Uterus (tissue), 4 donors: ENCODE data around the gene EXOC2. TPM values are rescaled to one million over a fixed set of nuclear protein-coding genes. Genes with fewer than 3 reads are reported as not detected.

ENCODE experiments used
- DNase-seq, 2 donors: peaks; one replicate each; pipeline ENCODE4 v3.0.0-alpha.2; 2019 to 2020
- H3K27ac ChIP-seq, 2 donors: fragments of 200-600 bp; sonication (generic); 1 replicate in 1 of 2; 2 replicates in 1 of 2; pipeline ENCODE4 v1.5.1; 2016 to 2018
- H3K27me3 ChIP-seq, 2 donors: fragments of 200-600 bp; sonication (generic); one replicate each; pipeline ENCODE4 v1.5.1; 2018 to 2019; ENCODE audit warnings: control low read depth in 1 of 2
- H3K36me3 ChIP-seq, 2 donors: fragments of 200-600 bp; sonication (generic); one replicate each; pipeline ENCODE4 v1.5.1; 2019; ENCODE audit warnings: control low read depth in 1 of 2
- H3K4me1 ChIP-seq, 2 donors: fragments of 200-600 bp; sonication (generic); one replicate each; pipeline ENCODE4 v1.5.1; 2018 to 2019; ENCODE audit warnings: control low read depth in 1 of 2
- H3K4me3 ChIP-seq, 2 donors: fragments of 200-600 bp; sonication (generic); 1 replicate in 1 of 2; 2 replicates in 1 of 2; pipeline ENCODE4 v1.5.1; 2018 to 2019; ENCODE audit warnings: mild to moderate bottlenecking in 1 of 2
- H3K9me3 ChIP-seq, 2 donors: fragments of 200-600 bp; sonication (generic); one replicate each; pipeline ENCODE4 v1.5.1; 2019; ENCODE audit warnings: control low read depth in 1 of 2
- POLR2A ChIP-seq, 2 donors: fragments of 450-650 bp; IDR thresholded peaks; one replicate each; pipeline ENCODE4 v1.6.1; 2016; ENCODE audit warnings: antibody characterized with exemption in 2 of 2, mild to moderate bottlenecking in 1 of 2, moderate library complexity in 1 of 2
- intact Hi-C: fragments of 100-400 bp; cut with DNase I; formaldehyde crosslinking; loops from one replicate; pipeline ENCODE4 v1.15.1; 2023; ENCODE audit warnings: low total_unique reads
- total RNA-seq, 4 donors: library from RNA; depleted of rRNA in 3 of 4; stranded (reverse); fragments of >200 nt in 3 of 4; gene quantifications; one replicate each; pipeline versions ENCODE4 v1.1.0 to v1.2.4, GENCODE V29; 2014 to 2023
- TF ChIP-seq, protein P1 (sequence below), 4 experiments: fragments of 200-600 bp in 2 of 4; fragments of 450-650 bp in 2 of 4; sonication (generic) in 2 of 4; IDR thresholded peaks; one replicate each; pipeline ENCODE4 v1.5.1; 2016 to 2019; ENCODE audit warnings: antibody characterized with exemption in 4 of 4, mild to moderate bottlenecking in 2 of 4, moderate library complexity in 1 of 4
- donor health status: DM: yes; HTN: yes; CAD: no.

EXOC2 gene
- total RNA-seq, 4 donors from 2014 or later: 12.3 to 27.0 (median 22.9) TPM

DNA sequence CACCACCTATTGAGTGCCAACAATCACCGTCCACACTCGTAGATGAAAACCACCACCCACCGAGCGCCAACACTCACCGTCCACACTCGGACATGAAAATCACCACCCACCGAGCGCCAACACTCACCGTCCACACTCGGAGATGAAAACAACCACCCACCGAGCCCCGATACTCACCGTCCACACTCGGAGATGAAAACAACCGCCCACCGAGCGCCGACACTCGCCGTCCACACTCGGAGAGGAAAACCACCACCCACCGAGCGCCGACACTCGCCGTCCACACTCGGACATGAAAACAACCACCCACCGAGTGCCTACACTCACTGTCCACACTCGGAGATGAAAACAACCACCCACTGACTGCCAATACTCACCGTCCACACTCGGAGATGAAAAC, 172.1 kb downstream of the EXOC2 start:
- TF ChIP-seq, protein P1, sequence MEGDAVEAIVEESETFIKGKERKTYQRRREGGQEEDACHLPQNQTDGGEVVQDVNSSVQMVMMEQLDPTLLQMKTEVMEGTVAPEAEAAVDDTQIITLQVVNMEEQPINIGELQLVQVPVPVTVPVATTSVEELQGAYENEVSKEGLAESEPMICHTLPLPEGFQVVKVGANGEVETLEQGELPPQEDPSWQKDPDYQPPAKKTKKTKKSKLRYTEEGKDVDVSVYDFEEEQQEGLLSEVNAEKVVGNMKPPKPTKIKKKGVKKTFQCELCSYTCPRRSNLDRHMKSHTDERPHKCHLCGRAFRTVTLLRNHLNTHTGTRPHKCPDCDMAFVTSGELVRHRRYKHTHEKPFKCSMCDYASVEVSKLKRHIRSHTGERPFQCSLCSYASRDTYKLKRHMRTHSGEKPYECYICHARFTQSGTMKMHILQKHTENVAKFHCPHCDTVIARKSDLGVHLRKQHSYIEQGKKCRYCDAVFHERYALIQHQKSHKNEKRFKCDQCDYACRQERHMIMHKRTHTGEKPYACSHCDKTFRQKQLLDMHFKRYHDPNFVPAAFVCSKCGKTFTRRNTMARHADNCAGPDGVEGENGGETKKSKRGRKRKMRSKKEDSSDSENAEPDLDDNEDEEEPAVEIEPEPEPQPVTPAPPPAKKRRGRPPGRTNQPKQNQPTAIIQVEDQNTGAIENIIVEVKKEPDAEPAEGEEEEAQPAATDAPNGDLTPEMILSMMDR (IDR thresholded peaks at IDR 0.05): no peak
- no peak for TF ChIP-seq POLR2A (IDR thresholded peaks at IDR 0.05)
- no peak overlapping the region for H3K4me3 ChIP-seq

DNA sequence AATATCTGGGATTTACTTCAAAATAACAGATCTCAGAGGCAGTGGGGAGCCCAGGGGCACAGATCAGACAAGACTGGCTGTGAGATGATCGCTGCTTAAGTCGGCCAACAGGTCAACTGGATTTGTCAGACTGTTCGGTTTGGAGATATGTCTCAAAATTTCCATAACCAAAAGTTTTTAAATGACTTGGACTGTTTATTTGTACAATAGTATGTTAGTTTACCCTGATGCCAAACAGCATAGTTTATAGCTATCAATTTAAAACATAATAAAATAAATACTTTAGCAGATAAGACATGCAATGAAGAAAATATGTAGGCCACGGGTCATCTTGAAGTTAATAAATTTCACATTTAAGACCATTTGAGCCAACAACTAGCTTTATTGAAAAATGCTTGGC, 174.7 kb downstream of the EXOC2 start:
- H3K4me3 ChIP-seq: no peak overlapping the region
- no peaks in the 10 kb centered on the region for H3K9me3 ChIP-seq
- no peak for DNase-seq
- H3K27ac ChIP-seq: no peak overlapping the region
- no peaks in the 10 kb centered on the region for H3K4me1 ChIP-seq
- H3K27me3 ChIP-seq: no peaks in the 10 kb centered on the region
- no peaks in the 10 kb centered on the region for H3K36me3 ChIP-seq
- TF ChIP-seq POLR2A (IDR thresholded peaks at IDR 0.05): no peak
- TF ChIP-seq, protein P1 (IDR thresholded peaks at IDR 0.05): no peak
- intact Hi-C loops: no loop called here

More for the DNA sequence above, 172.1 kb downstream of the EXOC2 start:
- DNase-seq: no peak
- Histone ChIP-seq H3K27me3 (no peaks in the 10 kb centered on the region), H3K9me3 (no peaks in the 10 kb centered on the region), H3K4me1 (no peaks in the 10 kb centered on the region), H3K36me3 (no peaks in the 10 kb centered on the region), H3K27ac (no peak overlapping the region)
- intact Hi-C loops: no loop called here

DNA sequence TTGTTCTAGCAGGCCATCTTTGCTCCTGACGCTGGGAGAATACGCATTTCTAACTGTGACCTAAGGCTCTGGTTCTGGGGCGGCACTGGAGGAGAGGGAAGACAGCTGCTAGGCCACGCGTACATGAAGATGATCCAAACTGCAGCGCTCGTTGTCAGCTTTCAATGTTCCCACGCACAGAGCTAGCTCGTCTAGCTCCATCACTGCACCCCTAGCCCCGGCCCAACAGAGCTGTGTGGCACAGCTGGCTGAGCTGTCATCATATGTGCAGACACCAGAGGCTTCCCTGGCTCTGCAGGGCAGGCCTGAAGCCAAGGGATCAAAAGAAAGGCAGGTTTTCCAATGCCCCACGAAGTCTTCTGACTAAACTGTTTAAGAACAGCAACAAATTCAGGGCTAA, 176.7 kb downstream of the EXOC2 start:
- H3K4me1 ChIP-seq: no peaks in the 10 kb centered on the region
- intact Hi-C loops: no loop called here
- no peaks in the 10 kb centered on the region for H3K36me3 ChIP-seq
- no peaks in the 10 kb centered on the region for H3K27me3 ChIP-seq
- no peak for DNase-seq
- TF ChIP-seq, protein P1 (IDR thresholded peaks at IDR 0.05): no peak
- no peak for TF ChIP-seq POLR2A (IDR thresholded peaks at IDR 0.05)
- no peak overlapping the region for H3K27ac ChIP-seq
- no peaks in the 10 kb centered on the region for H3K9me3 ChIP-seq
- no peak overlapping the region for H3K4me3 ChIP-seq

DNA sequence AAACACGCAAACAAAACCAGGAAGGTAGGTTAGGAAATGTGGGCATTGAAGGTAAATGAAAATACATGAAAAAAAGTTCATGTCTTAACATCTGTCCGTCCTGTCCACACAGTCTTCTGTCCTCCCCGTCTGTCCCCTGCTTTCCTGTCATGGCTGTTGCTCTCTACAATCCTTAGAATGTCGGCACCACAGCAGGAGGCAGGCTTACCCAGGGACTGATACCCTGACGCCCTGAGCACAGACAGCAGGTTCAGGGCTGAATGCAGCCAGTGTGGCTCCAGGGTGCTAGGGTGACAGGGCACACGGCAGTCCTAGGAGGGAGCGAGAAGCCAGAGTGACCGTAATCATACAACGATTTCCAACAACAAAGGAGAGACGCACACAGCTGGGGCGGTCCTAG, 177.7 kb downstream of the EXOC2 start:
- no peaks in the 10 kb centered on the region for H3K9me3 ChIP-seq
- no peak overlapping the region for H3K27ac ChIP-seq
- H3K27me3 ChIP-seq: no peaks in the 10 kb centered on the region
- intact Hi-C loops: no loop called here
- TF ChIP-seq, protein P1 (IDR thresholded peaks at IDR 0.05): no peak
- no peak for TF ChIP-seq POLR2A (IDR thresholded peaks at IDR 0.05)
- no peaks in the 10 kb centered on the region for H3K36me3 ChIP-seq
- H3K4me3 ChIP-seq: no peak overlapping the region
- H3K4me1 ChIP-seq: no peaks in the 10 kb centered on the region
- no peak for DNase-seq

DNA sequence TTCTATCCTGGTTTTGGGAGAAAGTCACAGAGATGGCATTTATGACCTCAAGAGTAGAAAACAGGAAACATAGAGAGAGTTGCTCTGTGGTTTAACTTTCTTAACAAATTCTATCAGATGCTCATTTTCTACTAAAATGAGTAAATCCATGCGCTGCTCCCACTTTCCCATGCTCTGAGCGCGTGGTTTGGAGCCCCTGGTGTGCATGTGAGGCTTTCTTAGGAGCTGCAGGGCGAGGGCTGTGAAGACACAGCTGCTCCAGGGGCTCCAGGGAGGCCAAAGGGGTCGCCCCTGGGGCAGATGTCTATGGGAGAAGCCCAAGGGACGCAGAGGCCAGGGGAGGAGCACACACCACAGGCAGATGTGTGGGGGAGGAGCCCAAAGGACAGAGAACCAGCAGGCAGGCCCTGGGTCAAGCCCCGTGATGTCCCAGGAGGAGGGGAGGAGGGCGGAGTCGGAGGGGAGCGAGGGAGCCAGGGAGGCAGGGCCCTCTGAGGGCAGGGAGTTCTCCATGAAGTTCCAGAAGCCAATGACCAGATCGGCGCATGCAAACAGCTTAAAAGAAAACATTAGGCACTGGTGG, 178.5 kb downstream of the EXOC2 start:
- intact Hi-C loops: no loop called here
- H3K4me1 ChIP-seq: no peaks in the 10 kb centered on the region
- H3K4me3 ChIP-seq: no peak overlapping the region
- no peaks in the 10 kb centered on the region for H3K9me3 ChIP-seq
- H3K36me3 ChIP-seq: no peaks in the 10 kb centered on the region
- no peaks in the 10 kb centered on the region for H3K27me3 ChIP-seq
- DNase-seq: no peak
- TF ChIP-seq, protein P1 (IDR thresholded peaks at IDR 0.05): no peak
- no peak for TF ChIP-seq POLR2A (IDR thresholded peaks at IDR 0.05)
- H3K27ac ChIP-seq: no peak overlapping the region
